DND-41 (cell line): ENCODE data around the gene MYPN.

Source experiments
- ATAC-seq: fragments of 200-7000 bp; cut with Tn5 transposase; 3 replicates; pipeline ENCODE4 v1.9.1; 2021; ENCODE audit warnings: low read depth; ENCODE audit not compliant: insufficient read depth
- DNase-seq: peaks from one replicate; pipeline ENCODE4 v3.0.0-alpha.2; 2020
- H2AFZ ChIP-seq: 2 replicates; pipeline ENCODE4 v1.6.0; 2012; ENCODE audit warnings: low read depth, low read length
- H3K27ac ChIP-seq: 2 replicates; pipeline ENCODE4 v1.5.1; 2012; ENCODE audit warnings: low read length, inconsistent platforms
- H3K27me3 ChIP-seq: fragments of 200-600 bp; sonication (generic); 2 replicates; pipeline ENCODE4 v1.6.0; 2012; ENCODE audit warnings: low read length, mild to moderate bottlenecking, inconsistent platforms; ENCODE audit not compliant: insufficient read depth, poor library complexity
- H3K36me3 ChIP-seq: 2 replicates; pipeline ENCODE4 v1.5.1; 2012; ENCODE audit warnings: low read length, inconsistent platforms; ENCODE audit not compliant: insufficient read depth
- H3K4me1 ChIP-seq: 2 replicates; pipeline ENCODE4 v1.5.1; 2012; ENCODE audit warnings: mild to moderate bottlenecking, low read length; ENCODE audit not compliant: insufficient read depth
- H3K4me2 ChIP-seq: 2 replicates; pipeline ENCODE4 v1.6.0; 2012; ENCODE audit warnings: mild to moderate bottlenecking, moderate library complexity, low read length, inconsistent platforms; ENCODE audit not compliant: insufficient read depth
- H3K4me3 ChIP-seq, 2 experiments: fragments of 200-600 bp in 1 of 2; shearing (Covaris generic) in 1 of 2; 2 replicates each; pipeline ENCODE4 v1.5.1; 2012 to 2016; ENCODE audit warnings: inconsistent platforms in 2 of 2, low read length in 2 of 2, mild to moderate bottlenecking in 2 of 2, low read depth in 1 of 2, moderate library complexity in 1 of 2
- H3K79me2 ChIP-seq: 2 replicates; pipeline ENCODE4 v1.6.0; 2012; ENCODE audit warnings: low read length, inconsistent platforms; ENCODE audit not compliant: insufficient read depth
- H3K9ac ChIP-seq: 2 replicates; pipeline ENCODE4 v1.6.0; 2012; ENCODE audit warnings: low read depth, mild to moderate bottlenecking, inconsistent platforms, low read length, moderate library complexity
- H3K9me3 ChIP-seq: 2 replicates; pipeline ENCODE4 v1.5.1; 2012; ENCODE audit warnings: low read length, moderate library complexity, mild to moderate bottlenecking, inconsistent platforms; ENCODE audit not compliant: insufficient read depth, severe bottlenecking
- H4K20me1 ChIP-seq: 2 replicates; pipeline ENCODE4 v1.6.0; 2012; ENCODE audit warnings: low read length; ENCODE audit not compliant: insufficient read depth
- EZH2 ChIP-seq: IDR thresholded peaks from 3 replicates; pipeline ENCODE4 v1.6.1; 2012; ENCODE audit warnings: borderline replicate concordance, low read depth, mild to moderate bottlenecking, moderate library complexity, low read length, inconsistent platforms; ENCODE audit not compliant: severe bottlenecking
- TF ChIP-seq, protein P1 (sequence below): IDR thresholded peaks from 2 replicates; pipeline ENCODE4 v1.5.1; 2012; ENCODE audit warnings: borderline replicate concordance, low read length, moderate library complexity, mild to moderate bottlenecking; ENCODE audit not compliant: poor library complexity, severe bottlenecking; ENCODE audit errors: extremely low read depth

The MYPN gene

DNA sequence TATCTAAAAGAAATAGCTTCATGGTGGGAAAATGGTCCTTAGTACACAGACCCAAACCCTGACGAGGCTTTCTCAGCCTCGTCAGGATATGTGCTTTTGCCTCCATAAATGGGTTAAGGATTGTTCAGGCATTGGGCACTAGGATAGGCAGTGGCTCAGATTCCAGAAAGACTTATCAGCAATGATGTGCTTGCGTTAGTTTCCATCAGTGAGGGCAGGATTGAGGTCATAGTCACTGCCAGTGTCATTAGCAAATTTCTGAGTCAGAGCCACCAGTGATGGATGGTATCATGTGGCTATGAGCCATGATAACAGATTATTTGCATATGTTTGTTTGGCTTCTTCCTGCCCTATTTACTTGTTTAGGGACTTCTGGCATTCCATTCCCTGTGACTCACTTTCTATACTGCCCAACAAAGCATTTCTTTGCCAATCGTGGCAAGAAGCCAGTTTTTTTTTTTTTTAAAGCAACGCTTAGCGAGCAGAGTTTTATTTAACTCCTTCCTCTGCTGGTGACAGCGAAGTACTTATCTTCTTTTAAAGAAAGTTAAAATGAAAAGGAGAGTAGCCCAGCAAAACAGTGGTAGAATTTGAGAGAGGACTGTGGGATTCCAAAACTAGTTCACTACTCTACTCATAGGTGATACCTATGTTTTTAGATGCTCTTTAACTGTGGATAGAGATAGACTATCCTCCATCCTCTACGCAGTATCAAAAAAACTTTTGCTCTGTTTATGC, 44.4 kb downstream of the MYPN start:
- Histone ChIP-seq H3K4me2 (no peak overlapping the region), H3K9ac (no peak overlapping the region)

DNA sequence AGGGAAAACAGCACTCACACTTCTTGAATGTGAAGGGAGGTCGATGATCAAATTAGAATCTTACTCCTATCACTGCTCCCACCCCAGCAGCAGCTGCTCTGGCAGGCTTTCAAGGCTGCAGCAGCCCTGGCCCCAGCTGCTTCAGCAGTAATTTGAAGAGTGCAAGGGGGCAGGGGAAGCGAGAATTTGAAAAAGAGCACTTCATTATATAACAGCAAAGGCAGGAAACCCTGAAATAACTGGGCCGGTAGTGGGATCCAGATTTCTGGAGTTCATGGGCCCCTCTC, 44.9 kb downstream of the MYPN start:
- ATAC-seq (no peak), DNase-seq (no peak)
- Histone ChIP-seq H3K27ac (no peak overlapping the region), H3K4me2 (no peak overlapping the region), H3K4me1 (no peaks in the 10 kb centered on the region), H3K27me3 (peaks cover 9% of the 10 kb centered on the region), H3K36me3 (no peaks in the 10 kb centered on the region), H3K79me2 (no peaks in the 10 kb centered on the region), H2AFZ (no peak overlapping the region), H3K9ac (no peak overlapping the region), H4K20me1 (no peaks in the 10 kb centered on the region), H3K4me3 (no peak overlapping the region), H3K9me3 (no peaks in the 10 kb centered on the region)
- no peak for TF ChIP-seq EZH2
- TF ChIP-seq, protein P1, sequence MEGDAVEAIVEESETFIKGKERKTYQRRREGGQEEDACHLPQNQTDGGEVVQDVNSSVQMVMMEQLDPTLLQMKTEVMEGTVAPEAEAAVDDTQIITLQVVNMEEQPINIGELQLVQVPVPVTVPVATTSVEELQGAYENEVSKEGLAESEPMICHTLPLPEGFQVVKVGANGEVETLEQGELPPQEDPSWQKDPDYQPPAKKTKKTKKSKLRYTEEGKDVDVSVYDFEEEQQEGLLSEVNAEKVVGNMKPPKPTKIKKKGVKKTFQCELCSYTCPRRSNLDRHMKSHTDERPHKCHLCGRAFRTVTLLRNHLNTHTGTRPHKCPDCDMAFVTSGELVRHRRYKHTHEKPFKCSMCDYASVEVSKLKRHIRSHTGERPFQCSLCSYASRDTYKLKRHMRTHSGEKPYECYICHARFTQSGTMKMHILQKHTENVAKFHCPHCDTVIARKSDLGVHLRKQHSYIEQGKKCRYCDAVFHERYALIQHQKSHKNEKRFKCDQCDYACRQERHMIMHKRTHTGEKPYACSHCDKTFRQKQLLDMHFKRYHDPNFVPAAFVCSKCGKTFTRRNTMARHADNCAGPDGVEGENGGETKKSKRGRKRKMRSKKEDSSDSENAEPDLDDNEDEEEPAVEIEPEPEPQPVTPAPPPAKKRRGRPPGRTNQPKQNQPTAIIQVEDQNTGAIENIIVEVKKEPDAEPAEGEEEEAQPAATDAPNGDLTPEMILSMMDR, result no peak

More for the DNA sequence above, 44.4 kb downstream of the MYPN start:
- Histone ChIP-seq H3K27ac (no peak overlapping the region), H4K20me1 (no peaks in the 10 kb centered on the region), H3K27me3 (peaks cover 9% of the 10 kb centered on the region), H3K9me3 (no peaks in the 10 kb centered on the region), H3K4me3 (no peak overlapping the region), H3K36me3 (no peaks in the 10 kb centered on the region), H2AFZ (no peak overlapping the region), H3K4me1 (no peaks in the 10 kb centered on the region), H3K79me2 (no peaks in the 10 kb centered on the region)
- no peak for DNase-seq
- no peak for TF ChIP-seq EZH2
- TF ChIP-seq, protein P1, result no peak
- no peak for ATAC-seq

DNA sequence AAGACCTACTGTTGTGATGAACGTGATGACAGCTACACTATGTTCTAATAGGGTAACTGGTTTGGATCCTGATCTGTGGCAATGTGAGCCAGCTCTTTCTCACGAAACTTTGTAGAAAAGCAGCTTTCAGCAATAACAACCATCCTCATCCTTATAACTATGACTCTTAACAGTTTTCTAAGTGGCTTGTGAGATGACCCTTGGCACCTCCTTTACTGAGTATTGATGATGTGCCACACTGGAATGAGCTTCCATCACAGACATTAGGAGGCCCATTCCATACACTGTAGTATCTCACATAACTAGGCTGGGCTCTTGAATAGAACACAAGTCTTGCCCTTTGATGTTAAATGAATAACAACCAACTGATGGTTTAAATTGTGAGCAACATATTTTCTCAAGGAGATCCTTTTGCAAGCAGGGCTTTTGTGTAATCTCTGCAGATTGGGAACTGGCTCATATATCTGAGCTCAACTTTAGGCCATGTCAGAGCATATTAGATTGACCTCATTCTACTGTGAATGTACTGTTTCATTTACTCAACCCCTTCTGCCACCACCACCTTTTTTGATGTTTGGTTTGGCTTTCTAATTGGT, 46.4 kb downstream of the MYPN start:
- DNase-seq (no peak), ATAC-seq (no peak)
- H3K36me3 ChIP-seq, result no peaks in the 10 kb centered on the region
- H3K27me3 ChIP-seq, result peaks cover 5% of the 10 kb centered on the region
- TF ChIP-seq, protein P1, result no peak
- TF ChIP-seq EZH2, result no peak
- H3K4me3 ChIP-seq, result no peak overlapping the region
- H4K20me1 ChIP-seq, result no peaks in the 10 kb centered on the region
- H3K79me2 ChIP-seq, result no peaks in the 10 kb centered on the region
- H2AFZ ChIP-seq, result no peak overlapping the region
- H3K27ac ChIP-seq, result no peak overlapping the region
- no peaks in the 10 kb centered on the region for H3K4me1 ChIP-seq
- no peak overlapping the region for H3K9ac ChIP-seq
- no peak overlapping the region for H3K4me2 ChIP-seq
- H3K9me3 ChIP-seq, result no peaks in the 10 kb centered on the region
